HG02970 (cell line): ENCODE measurements around the gene VPS13A.
"Not testable (repeated sequence)": the region's sequence is repeated elsewhere in the genome, so short reads cannot be mapped to it uniquely, and the experiment has no call there.

Source experiments
- ATAC-seq: cut with Tn5 transposase; IDR thresholded peaks from one replicate; pipeline ENCODE4 v1.9.1; 2021; ENCODE audit warnings: mild to moderate bottlenecking, moderate library complexity, moderate number of reproducible peaks; ENCODE audit not compliant: unreplicated experiment, low FRiP score

The VPS13A gene

DNA sequence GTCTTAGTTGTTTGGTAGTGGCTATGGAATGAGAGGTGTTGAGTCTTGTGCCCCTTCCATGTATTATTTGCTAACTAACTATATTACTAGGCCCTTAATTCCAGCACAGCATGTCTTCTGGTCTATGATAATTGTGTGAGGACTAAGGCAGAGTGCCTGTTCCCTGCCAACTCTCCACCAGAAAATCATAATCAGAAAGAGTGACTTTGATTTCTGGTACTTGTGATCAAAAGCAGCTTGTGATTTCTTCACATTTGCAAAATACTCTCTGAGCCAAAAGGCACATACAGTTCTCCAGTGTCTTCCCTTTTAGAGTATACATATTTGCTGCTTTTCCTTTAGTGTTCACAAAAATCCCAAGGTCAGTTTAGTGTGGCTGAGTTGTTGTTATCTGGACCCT lies 240.9 kb downstream of the VPS13A start:
- no peak for ATAC-seq

DNA sequence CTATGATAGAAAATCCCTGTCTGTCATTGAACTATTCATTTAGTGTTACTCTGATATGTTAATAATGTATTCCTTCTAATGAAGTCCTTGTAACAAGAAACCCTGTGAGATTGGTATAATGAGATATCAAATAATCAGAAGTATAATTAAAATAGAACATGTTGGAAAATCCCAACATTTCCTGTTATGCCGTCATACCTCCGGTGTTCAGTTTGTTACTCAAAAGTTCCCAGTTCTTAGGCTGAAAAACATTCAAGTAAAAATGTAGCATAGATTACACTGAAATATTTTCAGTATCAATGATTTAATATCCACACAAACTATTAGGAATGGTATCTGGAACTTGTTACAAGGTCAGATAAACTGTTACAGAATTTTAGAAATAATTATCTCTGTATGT lies 243.3 kb downstream of the VPS13A start:
- no peak for ATAC-seq

DNA sequence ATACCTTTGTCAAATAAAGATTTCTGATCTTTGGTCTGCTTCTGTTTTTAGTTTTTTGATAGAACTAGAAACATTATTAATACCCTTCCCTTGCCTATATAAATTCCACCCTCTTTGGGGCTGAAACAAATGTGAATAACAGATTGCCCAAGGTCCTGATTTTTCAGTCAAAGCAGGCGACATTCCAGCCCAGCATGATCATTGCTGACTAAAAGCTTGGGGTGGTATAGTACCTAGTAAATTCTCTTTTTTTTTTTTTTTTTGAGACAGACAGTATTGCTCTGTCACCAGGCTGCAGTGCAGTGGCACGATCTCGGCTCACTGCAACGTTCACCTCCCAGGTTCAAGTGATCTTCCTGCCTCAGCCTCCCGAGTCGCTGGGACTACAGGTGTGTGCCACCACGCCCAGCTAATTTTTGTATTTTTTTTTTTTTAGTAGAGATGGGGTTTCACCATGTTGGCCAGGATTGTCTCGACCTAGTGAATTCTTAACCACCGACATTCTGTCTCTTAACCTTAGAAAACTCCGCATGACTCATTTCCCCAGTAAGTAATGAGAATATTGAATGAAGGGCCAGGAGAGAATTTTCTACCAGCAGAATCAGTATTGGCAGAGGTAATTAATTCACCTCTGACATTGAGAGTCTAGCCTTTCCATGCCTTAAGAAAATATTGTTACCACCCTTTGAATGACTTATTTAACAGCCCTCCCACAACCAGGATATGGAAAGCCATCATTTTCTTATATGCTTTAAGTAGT lies 244.4 kb downstream of the VPS13A start:
- ATAC-seq: no peak

DNA sequence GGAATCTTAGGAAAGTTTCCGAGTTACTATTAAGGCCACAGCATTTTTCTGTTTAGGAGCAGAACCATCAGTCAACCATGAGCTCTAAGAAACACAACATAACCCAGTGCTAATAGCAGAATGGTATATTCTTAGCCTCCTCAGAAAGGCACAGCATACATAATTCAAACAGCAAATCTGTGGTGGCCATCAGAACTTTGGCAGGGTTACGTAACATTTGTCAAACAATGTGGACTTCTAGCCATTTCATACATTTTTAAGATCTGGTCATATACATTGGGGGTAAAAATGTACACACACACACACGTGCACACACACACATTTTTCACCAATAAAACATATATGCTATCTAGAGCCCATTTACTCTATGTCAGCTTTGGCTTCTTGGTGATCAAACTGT lies 245.6 kb downstream of the VPS13A start:
- no peak for ATAC-seq

DNA sequence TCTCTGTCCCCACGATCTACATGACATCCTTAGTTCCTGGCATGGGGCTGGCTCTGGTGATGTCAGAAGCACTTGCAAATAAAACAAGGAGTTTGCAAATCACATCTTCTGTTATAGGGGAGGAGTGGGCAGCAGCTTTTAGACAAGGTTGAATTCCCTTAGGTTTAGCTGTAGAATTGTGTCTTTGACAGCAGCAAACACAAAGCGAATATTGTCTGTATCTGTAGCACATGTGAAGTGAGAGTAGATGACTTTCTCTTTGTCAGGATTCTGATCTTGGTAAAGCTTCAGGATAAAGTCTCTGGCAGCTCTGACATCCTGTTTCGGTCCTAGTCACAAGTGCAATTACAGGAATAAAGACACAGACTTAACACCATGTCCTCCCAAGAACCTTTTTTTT lies 246.5 kb downstream of the VPS13A start:
- ATAC-seq: no peak

DNA sequence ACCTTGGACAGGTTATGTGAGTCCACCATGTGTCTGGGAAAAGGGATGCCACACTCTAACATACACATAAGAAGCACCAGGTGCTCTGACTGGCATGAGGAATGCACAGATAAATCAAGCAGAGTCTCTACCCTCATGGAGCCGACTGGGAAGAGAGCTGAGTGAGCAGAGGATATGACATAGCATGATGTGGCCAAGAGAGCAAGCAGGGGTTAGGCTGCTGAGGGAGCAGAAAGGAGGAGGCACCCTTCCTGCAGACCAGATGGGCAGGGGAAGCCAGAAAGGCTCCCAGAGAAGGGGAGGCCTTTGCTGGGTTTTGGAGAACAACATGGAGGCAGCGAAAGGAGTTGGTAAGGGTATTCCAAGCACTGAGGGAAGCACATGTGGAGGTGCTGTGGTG lies 247.7 kb downstream of the VPS13A start:
- no peak for ATAC-seq

DNA sequence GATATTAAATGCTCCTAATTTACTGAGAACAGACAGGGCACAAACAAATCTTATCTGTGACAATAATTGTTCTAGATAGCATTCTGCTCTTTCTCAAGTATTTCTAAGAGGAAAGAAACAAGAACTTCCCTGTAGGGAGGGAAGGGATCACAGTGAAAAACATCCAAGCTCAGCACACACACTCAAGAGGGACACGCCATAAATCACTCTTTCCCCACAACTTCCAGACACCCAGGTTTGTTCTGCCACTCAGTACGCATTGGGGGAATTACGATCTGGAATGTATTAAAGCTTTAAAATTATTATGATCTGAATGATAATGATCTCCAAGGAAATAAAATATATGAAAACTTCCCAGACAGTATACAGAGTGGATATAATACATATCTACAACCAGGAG lies 249.4 kb downstream of the VPS13A start:
- no peak for ATAC-seq

DNA sequence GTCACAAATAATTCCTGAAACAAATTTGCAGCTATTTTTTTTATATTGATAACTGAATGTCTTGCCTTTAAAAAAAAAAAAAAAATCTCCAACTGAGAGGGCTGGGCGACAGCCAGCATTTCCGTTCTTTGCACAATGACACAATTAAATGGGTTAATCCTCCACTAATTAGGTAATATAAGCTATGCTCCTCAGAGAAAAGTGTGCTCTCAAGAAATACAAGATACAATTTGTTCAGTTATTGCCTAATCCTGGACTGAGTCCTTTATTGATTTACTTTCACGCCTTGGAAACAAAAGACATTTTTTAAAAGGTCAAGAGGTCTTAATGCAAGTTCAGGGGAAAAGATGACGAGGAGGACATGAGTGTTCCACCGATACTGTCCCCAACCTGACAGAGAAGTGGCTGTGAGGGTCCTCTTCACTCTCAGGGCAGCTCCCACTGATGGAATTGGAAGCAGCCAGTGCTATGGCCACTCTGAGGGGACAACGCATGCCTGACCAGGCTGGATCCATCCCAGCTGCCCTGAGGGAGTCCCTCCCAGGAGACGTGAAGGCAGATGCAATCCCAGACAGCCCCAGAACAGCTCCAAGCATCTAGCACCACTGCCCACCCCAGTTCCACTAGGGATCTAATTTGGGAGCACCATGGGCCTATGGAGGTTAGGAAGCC lies 250.1 kb downstream of the VPS13A start:
- ATAC-seq: no peak

DNA sequence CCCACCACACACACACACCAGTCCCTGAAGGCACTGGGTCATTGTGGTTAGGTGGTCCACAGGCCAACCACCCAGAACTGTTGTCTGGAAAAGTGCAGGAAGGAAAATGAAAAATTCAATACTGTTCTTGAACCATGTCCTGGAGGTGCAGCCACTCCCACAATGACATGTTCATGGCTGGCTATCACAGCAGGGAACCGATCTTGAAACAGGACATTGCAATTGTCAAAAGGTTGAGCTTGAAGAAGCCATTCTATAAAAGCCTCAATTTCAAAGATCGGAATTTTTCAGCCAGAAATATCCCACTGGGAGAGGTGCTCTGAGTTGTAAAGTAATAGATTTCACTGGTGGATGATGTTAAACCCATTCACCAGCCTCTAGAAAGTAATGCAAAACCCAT lies 252.6 kb downstream of the VPS13A start:
- no peak for ATAC-seq

DNA sequence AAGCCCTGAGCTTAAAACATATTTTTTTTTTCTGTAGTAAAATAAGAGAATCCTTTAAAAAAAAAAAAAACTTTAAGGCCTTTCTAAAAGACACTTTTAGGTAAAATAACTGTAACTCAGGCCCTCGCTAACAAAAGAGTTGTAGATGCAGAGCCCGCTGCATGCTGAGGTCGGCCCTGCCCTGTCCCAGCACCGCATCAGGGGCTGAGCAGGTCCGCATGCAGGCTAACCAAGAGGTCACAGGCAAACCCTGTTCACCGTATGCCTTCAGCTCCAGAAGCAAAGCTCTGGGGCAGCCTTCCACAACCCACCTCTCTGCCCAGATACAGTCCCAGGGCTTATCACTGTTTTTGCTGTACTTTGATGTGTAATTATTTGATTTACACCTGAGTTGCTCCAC lies 254.7 kb downstream of the VPS13A start:
- ATAC-seq: no peak

DNA sequence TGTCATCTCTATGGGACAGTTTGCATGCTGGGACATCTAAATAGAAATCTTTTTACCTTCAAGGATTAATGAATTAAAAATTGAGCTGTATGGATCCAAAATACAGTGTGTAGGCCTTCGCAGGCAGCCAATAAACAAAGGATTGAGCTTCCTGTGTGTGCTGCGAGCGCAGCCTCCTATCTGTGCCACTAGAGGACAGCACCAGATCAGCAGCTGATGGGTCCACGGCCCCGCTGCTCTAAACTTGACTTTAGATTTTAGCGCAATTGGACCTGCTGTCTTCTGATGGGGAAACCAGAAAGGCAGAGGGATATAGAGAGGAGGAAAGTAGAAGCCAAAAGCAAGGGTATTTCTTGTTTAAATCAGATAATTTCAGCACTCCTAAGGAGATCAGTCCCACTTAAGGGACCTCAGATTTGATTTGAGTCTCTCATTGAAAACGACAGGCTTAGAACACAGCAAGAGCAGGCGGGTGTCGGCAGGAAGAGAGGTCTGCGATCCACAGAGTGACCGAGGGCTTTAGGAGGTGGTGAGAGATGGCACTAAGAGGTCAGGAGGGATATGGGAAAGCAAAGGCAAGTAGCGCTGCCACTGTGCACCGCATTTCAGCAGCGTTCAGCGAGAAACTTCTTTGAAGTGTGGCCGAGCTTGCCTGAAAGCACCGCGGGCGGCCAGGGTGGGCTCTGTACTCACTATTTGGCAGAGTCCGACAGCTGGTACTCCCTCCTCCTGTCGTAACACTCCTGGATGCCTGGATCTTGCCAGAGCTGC lies 256.5 kb downstream of the VPS13A start:
- ATAC-seq: no peak

DNA sequence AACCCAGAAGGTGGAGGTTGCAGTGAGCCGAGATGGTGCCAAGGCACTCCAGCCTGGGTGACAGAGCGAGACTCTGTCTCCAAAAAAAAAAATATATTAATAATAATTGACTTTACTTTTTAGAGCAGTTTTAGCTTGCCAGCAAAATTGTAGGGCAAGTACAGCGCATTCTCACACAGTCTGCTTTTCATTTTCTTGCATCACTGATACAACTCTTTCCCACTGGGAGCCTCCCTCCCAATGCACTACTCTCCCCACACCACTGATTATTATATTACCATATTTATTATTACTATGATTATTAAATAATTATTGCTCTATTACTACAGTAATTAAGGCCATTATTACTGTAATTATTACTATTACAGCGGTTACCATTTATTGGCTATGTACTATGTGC lies 257.9 kb downstream of the VPS13A start:
- ATAC-seq: no peak

DNA sequence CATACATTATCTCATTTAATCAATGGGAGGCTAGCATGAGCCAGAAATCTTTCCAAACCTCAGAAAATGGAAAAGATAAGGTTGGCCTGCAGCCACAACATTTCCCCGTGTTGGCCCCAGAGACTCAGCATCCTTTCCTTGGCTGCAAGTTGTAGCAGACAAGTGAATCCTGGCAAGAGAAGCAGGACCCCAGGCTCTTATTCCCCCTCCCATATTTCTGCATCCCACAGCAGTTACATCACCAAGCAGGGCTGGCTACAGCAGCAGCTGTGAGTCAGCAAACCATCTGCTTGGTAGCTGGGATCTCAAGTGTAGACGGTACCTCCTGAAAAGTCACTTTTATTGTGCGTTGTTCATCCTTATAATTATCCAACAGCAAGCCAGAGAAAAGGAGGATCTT lies 258.4 kb downstream of the VPS13A start:
- no peak for ATAC-seq

DNA sequence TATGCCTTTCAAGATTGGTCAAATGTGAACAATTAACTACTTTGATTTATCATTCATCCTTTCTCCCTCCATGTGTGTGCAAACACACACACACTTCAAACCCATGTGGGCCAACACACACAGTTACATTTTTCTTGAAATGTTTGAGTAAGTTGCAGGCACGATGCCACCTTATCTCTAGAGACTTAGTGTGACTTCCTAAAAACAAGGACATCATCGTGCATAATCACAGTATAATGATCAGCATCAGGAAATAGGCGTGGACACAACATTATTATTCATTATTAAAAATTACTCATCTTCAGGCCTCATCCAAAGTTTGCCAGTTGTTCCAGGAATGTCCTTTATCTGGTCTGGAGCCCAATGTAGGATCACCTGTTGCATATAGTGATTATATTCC lies 261.3 kb downstream of the VPS13A start:
- ATAC-seq: no peak

DNA sequence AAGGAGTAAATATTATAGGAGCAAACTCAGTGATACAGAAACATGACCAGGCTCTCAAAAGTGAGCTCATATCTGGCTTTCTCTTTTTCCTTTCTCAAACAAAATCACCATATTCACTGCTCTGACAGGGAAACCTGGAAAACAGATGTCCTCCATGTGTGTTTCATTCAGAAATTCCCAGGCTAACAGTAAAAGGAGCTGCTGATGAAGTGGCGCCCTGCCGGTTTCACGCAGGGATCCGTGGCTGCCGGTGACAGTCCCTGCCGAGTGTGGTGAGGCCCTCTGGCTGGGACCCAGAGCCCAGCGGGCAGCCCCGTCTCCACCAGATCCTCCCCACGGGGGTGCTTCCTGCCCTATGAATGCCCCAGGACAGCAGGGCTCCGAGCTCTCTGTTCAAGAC lies 262.7 kb downstream of the VPS13A start:
- no peak for ATAC-seq

DNA sequence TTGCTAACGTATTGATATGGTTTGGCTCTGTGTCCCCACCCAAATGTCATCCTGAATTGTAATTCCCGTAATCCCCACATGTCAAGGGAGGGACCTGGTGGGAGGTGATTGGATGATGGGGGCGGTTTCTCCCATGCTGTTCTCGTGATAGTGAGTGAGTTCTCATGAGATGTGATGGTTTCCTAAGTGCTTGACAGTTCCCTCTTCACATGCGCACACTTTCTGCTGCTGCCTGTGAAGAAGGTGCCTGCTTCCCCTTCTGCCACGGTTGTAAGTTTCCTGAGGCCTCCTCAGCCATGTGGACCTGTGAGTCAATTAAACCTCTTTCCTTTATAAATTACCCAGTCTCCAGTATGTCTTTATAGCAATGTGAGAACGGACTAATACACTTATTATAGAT lies 263.8 kb downstream of the VPS13A start:
- not testable (repeated sequence) for ATAC-seq

DNA sequence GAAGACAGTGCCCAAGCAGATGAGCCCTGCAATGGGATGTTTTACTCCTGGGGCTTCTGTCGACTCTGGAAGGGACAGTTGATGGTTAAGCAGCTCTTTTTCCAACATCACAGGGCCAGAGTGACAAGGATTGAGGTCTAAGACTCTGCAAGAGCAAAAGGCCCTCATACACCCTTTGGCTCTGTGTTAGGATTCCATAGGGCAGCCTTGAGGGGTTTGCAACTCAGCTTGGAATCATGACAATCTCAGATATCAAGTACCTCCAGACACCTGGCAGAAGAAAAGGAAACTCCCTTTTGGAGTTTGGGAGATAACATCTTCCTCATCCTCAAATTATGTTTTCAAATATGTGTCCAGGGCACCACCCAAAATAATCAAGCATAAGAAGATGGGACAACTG lies 265.1 kb downstream of the VPS13A start:
- ATAC-seq: no peak

DNA sequence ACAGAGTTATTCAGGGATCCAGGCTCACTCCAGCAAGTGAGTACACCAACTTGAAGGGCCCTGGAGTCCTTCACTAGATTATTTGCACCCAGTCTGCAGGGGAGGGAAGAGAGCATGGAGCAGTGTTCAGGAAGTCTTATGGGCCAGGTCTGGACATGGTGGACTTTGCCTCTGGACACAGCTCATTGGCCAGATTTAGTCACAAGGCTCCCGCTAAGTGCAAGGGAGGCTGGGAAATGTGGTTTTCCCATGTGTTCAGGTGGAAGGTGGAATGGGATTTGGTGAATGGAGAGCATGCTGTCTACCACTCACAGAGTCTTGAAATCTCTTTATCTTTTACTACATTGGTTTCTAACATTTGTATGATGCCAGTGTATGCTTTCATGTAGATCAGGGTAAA lies 270.3 kb downstream of the VPS13A start:
- ATAC-seq: no peak

DNA sequence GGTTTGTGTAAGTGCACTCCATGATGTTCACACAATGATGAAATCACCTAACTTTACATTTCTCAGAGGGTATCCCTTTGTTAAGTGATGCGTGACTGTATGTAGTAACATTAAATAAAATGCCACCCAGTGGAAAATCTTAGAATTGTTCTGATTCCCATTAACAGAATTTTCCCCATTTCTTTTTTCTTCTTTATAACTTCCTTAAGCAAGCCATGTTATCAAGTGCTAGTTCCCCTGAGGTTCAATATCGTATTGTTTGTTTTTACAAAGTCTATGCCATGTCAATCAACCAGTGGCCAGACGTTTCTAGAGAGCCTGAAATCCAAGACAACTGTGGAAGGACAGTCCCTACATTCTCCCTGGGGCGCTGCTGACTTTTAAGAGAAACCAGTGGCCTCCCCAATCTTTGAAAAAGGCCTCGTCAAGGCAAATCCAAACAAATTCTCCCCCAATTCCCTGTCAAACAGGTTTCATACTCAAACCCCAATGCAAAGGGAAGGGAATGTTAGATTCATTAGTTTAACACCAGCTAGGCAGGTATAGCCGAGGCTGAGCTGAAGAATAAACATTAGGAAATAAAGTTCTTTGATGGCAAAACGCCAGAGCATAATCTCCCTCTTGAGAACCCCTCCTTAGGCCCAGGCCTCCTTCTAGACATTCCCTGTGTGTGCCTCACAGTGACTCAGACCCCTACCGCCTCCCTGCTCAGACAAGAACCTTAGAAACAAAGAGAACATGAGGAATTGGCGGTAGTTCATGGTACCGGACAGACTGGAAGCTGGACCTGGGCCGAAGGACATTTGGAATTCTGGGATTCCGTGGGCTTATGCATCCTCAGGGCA lies 272.1 kb downstream of the VPS13A start:
- ATAC-seq: no peak

DNA sequence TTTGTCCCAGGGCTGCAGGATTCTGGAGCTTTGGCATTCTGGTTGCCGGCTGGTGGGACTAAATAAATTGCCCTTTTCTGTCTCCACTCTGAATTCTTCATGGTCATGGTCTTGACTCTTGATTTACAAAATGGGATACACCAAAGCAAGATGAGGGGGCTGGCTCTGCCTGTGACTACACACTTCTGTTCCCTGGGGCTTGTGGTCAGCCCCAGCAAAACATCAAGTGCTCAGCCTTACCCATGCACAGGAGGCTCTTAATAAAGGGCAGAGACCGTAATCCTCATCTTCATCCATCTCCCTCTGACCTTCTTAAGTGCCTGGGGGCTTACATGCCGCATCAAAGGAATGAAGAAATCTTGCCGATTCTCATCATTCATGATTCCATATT lies 272.7 kb downstream of the VPS13A start:
- no peak for ATAC-seq

DNA sequence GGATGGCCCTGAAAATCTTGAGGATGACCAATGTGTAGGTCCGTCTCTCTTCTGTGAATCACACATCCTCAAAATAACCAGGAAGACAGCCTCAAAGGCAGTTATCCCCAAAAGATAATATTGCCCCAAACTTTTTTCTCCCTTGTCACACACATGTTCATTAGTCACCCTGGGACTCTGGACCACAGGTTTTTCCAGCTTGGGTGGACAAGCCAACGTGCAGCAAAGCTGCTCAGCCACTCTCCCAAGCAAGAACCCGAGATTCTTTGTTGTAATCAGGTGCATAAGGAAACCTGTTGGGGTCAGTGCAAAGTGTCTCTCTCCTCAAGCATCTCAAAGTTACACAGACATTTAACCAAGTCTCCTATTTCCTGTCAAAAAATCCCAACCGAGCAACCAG lies 274.2 kb downstream of the VPS13A start:
- ATAC-seq: no peak
